ENCODE data around the gene PLCH2. TPM values are rescaled to one million over a fixed set of nuclear protein-coding genes. Genes with fewer than 3 reads are reported as not detected.

The PLCH2 gene
- total RNA-seq, 2 donors from 2014 or later = 5.7 to 27.4 TPM

GRCh38 chr1:2445162-2445822 lies 30.8 kb upstream of the PLCH2 start:
- H3K4me3 ChIP-seq = no peak overlapping the region
- intact Hi-C loops (cut with DNase I) = no loop called here
- H3K9me3 ChIP-seq = no peaks in the 10 kb centered on the region
- no peaks in the 10 kb centered on the region for H3K27me3 ChIP-seq
- no peaks in the 10 kb centered on the region for H3K4me1 ChIP-seq
- no peak overlapping the region for H3K27ac ChIP-seq
- no peaks in the 10 kb centered on the region for H3K36me3 ChIP-seq (replicated peaks in 1 of 2; ENCODE audit: insufficient read depth in 1 of 2, low read depth in 2 of 2)
- 0 to 37% methylated on average over 1 to 15 of the region's 16 CpGs for whole genome bisulfite sequencing, 2 donors
- DNase-seq (no peak), ATAC-seq (no peak)
- TF ChIP-seq CTCF (IDR thresholded peaks at IDR 0.05) = no peak
- TF ChIP-seq POLR2A (IDR thresholded peaks at IDR 0.05) = no peak

DNA sequence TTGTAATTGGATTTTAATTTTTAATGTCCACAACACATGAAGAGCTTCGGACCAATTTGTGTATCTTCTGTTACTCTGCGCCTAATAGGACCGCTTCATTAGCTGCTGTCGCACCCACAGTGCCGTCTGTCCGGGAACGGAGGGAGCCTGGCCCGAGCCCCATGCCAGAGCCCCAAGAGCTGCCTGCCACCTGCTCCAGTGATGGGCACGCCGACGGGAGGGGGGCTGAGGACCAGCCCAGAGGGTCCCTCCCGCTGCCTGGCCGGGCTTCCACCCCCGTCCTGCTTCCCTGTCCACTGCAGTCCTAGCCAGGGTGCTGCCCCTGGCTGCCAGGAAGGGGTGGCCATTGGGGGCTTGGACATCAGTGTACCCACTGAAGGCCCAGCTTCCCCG lies 30.3 kb upstream of the PLCH2 start:
- DNase-seq (no peak), ATAC-seq (no peak)
- intact Hi-C loops (cut with DNase I) = no loop called here
- no peaks in the 10 kb centered on the region for H3K36me3 ChIP-seq (replicated peaks in 1 of 2; ENCODE audit: insufficient read depth in 1 of 2, low read depth in 2 of 2)
- H3K4me1 ChIP-seq = no peaks in the 10 kb centered on the region
- H3K4me3 ChIP-seq = no peak overlapping the region
- H3K9me3 ChIP-seq = no peaks in the 10 kb centered on the region
- no peak for TF ChIP-seq CTCF (IDR thresholded peaks at IDR 0.05)
- TF ChIP-seq POLR2A (IDR thresholded peaks at IDR 0.05) = no peak
- WGBS, 2 donors = 33 to 46% methylated on average over 3 to 15 of the region's 15 CpGs
- H3K27ac ChIP-seq = no peak overlapping the region
- no peaks in the 10 kb centered on the region for H3K27me3 ChIP-seq

- 6% methylated on average over 13 of the region's 13 CpGs; no CpG with 5 or more reads in 1 of the 2 donors for WGBS, 2 donors
- no peak overlapping the region for H3K4me3 ChIP-seq
- TF ChIP-seq POLR2A (IDR thresholded peaks at IDR 0.05) = no peak
- TF ChIP-seq CTCF (IDR thresholded peaks at IDR 0.05) = no peak
- H3K4me1 ChIP-seq = no peaks in the 10 kb centered on the region
- H3K36me3 ChIP-seq (replicated peaks in 1 of 2; ENCODE audit: insufficient read depth in 1 of 2, low read depth in 2 of 2) = no peaks in the 10 kb centered on the region
- ATAC-seq = no peak
- DNase-seq = no peak
- intact Hi-C loops (cut with DNase I) = no loop called here
- H3K27me3 ChIP-seq = no peaks in the 10 kb centered on the region
- no peak overlapping the region for H3K27ac ChIP-seq
- no peaks in the 10 kb centered on the region for H3K9me3 ChIP-seq
Measured at GRCh38 chr1:2446394-2446793, 29.7 kb upstream of the PLCH2 start.

- ATAC-seq = no peak
- Histone ChIP-seq H3K4me1 (no peaks in the 10 kb centered on the region), H3K9me3 (no peaks in the 10 kb centered on the region), H3K4me3 (no peak overlapping the region), H3K27me3 (no peaks in the 10 kb centered on the region), H3K36me3 (replicated peaks in 1 of 2; ENCODE audit: insufficient read depth in 1 of 2, low read depth in 2 of 2) (no peaks in the 10 kb centered on the region), H3K27ac (no peak overlapping the region)
- 0 to 37% methylated on average over 1 to 7 of the region's 9 CpGs for WGBS, 2 donors
- no peak for DNase-seq
- intact Hi-C loops (cut with DNase I) = no loop called here
- no peak for TF ChIP-seq POLR2A (IDR thresholded peaks at IDR 0.05)
- no peak for TF ChIP-seq CTCF (IDR thresholded peaks at IDR 0.05)
Measured at GRCh38 chr1:2446861-2447260, 29.2 kb upstream of the PLCH2 start.

All from body of pancreas (tissue), 4 donors.